Bronchial epithelial cell (primary cell): ENCODE results near the gene BRINP2. TPM values are rescaled to one million over a fixed set of nuclear protein-coding genes. Genes with fewer than 3 reads are reported as not detected.
A peak's percentile ranks its signal among the peaks of the same experiment; 100 is the strongest.

Experiments
- DNase-seq: peaks from one replicate; pipeline ENCODE4 v3.0.0-alpha.2; 2010; ENCODE audit warnings: low read depth
- FAIRE-seq: peaks from 2 replicates; lab custom pipeline; 2011; peaks lifted over from hg19 to GRCh38; lab: Jason Lieb, UNC
- H3K27me3 ChIP-seq: 2 replicates; pipeline ENCODE4 v1.5.1; 2011; ENCODE audit warnings: low read length; ENCODE audit not compliant: control insufficient read depth, insufficient read depth
- H3K36me3 ChIP-seq: 2 replicates; pipeline ENCODE4 v1.5.1; 2011; ENCODE audit warnings: low read length; ENCODE audit not compliant: control insufficient read depth, insufficient read depth
- H3K4me3 ChIP-seq: 2 replicates; pipeline ENCODE4 v1.5.1; 2011; ENCODE audit warnings: mild to moderate bottlenecking, low read depth, low read length, control low read depth
- total RNA-seq: library from RNA; depleted of rRNA; stranded (reverse); fragments of >200 nt; gene quantifications from 2 replicates; pipeline ENCODE4 v1.2.1, GENCODE V29; 2014
- TF ChIP-seq, protein P1 (sequence below): IDR thresholded peaks from 2 replicates; pipeline ENCODE4 v1.5.1; 2011; ENCODE audit warnings: mild to moderate bottlenecking, moderate library complexity, low read length, control low read depth, inconsistent platforms; ENCODE audit not compliant: insufficient read depth, severe bottlenecking

The BRINP2 gene
- total RNA-seq, 1 donor from 2014 or later = not detected

DNA sequence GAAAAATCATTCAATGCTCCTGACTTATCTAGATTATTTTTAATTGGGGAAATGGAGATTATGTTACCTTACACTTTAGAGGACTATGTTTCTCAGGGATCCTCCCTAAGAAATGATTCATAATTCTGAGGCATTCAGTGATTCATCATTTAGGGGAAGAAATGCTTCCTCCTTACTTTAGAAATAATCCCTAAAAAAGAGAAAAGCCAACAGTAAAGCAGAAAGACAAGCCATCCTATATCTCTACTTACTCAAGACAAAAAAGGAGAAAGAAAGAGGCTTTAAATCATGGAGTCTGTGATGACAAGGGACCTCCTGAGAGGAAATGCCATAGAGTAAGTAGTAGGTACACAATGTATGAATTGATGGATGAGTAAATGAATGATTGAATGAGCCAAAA is 137.0 kb downstream of the BRINP2 start:
- FAIRE-seq (no peak), DNase-seq (peak; percentile 91)
- TF ChIP-seq, protein P1, sequence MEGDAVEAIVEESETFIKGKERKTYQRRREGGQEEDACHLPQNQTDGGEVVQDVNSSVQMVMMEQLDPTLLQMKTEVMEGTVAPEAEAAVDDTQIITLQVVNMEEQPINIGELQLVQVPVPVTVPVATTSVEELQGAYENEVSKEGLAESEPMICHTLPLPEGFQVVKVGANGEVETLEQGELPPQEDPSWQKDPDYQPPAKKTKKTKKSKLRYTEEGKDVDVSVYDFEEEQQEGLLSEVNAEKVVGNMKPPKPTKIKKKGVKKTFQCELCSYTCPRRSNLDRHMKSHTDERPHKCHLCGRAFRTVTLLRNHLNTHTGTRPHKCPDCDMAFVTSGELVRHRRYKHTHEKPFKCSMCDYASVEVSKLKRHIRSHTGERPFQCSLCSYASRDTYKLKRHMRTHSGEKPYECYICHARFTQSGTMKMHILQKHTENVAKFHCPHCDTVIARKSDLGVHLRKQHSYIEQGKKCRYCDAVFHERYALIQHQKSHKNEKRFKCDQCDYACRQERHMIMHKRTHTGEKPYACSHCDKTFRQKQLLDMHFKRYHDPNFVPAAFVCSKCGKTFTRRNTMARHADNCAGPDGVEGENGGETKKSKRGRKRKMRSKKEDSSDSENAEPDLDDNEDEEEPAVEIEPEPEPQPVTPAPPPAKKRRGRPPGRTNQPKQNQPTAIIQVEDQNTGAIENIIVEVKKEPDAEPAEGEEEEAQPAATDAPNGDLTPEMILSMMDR = no peak
- Histone ChIP-seq H3K4me3 (no peak overlapping the region), H3K36me3 (no peaks in the 10 kb centered on the region), H3K27me3 (no peaks in the 10 kb centered on the region)

DNA sequence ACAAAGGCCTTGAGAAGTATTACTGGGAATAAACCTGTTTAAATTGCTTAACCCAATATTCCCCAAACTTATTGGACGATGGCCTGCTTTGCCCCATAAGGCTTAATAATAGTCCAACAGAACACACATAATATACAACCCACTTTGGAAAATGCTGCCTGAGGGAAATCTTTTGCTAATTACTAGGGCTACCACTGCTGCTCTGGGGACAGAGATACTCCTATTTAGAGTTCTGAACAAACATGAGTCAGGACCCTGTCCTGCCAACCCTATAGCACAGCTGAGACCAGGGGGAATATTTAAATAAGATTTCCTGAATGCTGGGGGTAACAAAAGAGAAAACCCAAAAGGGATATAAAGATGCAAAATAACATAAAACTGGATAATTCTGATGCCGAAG is 139.1 kb downstream of the BRINP2 start:
- Histone ChIP-seq H3K27me3 (no peaks in the 10 kb centered on the region), H3K36me3 (no peaks in the 10 kb centered on the region), H3K4me3 (no peak overlapping the region)
- TF ChIP-seq, protein P1 = no peak
- FAIRE-seq (no peak), DNase-seq (no peak)

- TF ChIP-seq, protein P1 = no peak
- no peak for DNase-seq
- H3K27me3 ChIP-seq = no peaks in the 10 kb centered on the region
- H3K36me3 ChIP-seq = no peaks in the 10 kb centered on the region
- no peak overlapping the region for H3K4me3 ChIP-seq
- FAIRE-seq = no peak
Observed at GRCh38 chr1:177310326-177310725, 139.6 kb downstream of the BRINP2 start.

DNA sequence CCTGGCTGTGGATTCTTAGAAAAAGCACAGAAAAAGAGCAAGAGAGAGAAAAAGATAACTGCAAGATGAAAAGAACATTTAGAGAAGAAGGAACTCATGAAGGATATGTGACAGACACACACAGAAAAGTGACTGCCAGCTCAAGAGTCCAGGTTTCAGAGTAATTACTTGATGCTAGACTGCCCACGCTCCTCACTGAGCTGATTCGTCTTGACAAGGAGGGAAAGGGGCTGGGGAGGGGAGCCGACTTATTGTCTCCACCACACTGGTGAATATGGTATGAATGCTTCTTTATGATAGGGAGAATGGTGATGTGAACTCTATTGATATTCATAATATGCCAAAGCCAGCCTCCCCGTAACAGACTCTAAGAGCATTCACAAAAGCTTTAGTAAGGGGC is 140.4 kb downstream of the BRINP2 start:
- no peaks in the 10 kb centered on the region for H3K27me3 ChIP-seq
- no peaks in the 10 kb centered on the region for H3K36me3 ChIP-seq
- DNase-seq (no peak), FAIRE-seq (no peak)
- TF ChIP-seq, protein P1 = no peak
- H3K4me3 ChIP-seq = no peak overlapping the region

GRCh38 chr1:177311586-177311985 is 140.8 kb downstream of the BRINP2 start:
- FAIRE-seq (no peak), DNase-seq (no peak)
- Histone ChIP-seq H3K36me3 (no peaks in the 10 kb centered on the region), H3K4me3 (no peak overlapping the region), H3K27me3 (no peaks in the 10 kb centered on the region)
- TF ChIP-seq, protein P1 = no peak

GRCh38 chr1:177315261-177315660 is 144.5 kb downstream of the BRINP2 start:
- FAIRE-seq = no peak
- TF ChIP-seq, protein P1 = no peak
- H3K4me3 ChIP-seq = no peak overlapping the region

More at GRCh38 chr1:177315261-177315660, 144.5 kb downstream of the BRINP2 start:
- peak; percentile 41 for DNase-seq
- Histone ChIP-seq H3K27me3 (no peaks in the 10 kb centered on the region), H3K36me3 (no peaks in the 10 kb centered on the region)
